Panc1 (cell line): ENCODE results near the gene SDK2.

Source experiments
- POLR2AphosphoS5 ChIP-seq: IDR thresholded peaks from 2 replicates; pipeline ENCODE4 v1.6.1; 2012; ENCODE audit warnings: mild to moderate bottlenecking, low read depth, low read length, moderate library complexity
- TCF7L2 ChIP-seq: IDR thresholded peaks from 2 replicates; pipeline ENCODE4 v1.6.1; 2011; ENCODE audit warnings: mild to moderate bottlenecking, low read depth, low read length, inconsistent platforms
- TF ChIP-seq, protein P1 (sequence below): fragments of 450-650 bp; IDR thresholded peaks from 2 replicates; pipeline ENCODE4 v1.5.1; 2017; ENCODE audit warnings: mild to moderate bottlenecking

DNA sequence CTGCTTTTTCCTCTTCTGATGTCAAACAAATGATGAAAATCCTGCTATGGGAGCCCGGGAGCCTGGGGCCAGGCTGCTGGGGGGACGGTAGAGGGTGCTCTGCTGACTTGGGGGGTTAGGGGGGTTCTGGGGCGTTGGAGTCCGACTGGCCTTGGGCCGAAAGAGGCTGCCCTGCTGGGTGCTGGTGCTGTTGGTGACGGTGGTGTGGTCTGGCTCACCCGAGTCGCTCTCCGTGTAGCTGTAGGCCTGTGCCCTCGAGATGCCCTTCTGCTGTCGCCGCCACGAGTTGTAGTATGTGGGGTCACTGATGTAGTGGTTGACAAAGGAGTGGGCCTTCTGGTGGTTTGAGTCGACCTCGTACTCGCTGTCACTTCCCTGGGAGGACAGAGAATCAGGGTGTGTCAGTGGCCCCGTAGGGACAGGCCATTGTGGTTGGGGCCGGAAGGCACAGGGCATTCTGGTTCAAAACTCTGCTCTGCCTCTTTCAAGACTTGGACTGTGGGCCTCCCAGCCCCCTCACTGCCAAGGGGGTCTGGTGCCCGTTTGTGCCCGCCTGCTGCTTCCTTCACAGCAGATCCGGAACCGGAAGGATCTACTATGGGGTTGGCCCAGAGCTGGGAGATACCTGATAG is 305.6 kb downstream of the SDK2 start:
- TF ChIP-seq, protein P1, sequence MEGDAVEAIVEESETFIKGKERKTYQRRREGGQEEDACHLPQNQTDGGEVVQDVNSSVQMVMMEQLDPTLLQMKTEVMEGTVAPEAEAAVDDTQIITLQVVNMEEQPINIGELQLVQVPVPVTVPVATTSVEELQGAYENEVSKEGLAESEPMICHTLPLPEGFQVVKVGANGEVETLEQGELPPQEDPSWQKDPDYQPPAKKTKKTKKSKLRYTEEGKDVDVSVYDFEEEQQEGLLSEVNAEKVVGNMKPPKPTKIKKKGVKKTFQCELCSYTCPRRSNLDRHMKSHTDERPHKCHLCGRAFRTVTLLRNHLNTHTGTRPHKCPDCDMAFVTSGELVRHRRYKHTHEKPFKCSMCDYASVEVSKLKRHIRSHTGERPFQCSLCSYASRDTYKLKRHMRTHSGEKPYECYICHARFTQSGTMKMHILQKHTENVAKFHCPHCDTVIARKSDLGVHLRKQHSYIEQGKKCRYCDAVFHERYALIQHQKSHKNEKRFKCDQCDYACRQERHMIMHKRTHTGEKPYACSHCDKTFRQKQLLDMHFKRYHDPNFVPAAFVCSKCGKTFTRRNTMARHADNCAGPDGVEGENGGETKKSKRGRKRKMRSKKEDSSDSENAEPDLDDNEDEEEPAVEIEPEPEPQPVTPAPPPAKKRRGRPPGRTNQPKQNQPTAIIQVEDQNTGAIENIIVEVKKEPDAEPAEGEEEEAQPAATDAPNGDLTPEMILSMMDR, result no peak
- TF ChIP-seq POLR2AphosphoS5 (no peak), TCF7L2 (no peak)
